NCI-H2196 (cell line): ENCODE data around the gene ANKRD12.
"Not testable (repeated sequence)": the region's sequence is repeated elsewhere in the genome, so short reads cannot be mapped to it uniquely, and the experiment has no call there.

Experiments used
- DNase-seq: peaks from one replicate; lab custom pipeline; 2025; ENCODE audit not compliant: unreplicated experiment; lab: John Stamatoyannopoulos, UW

The ANKRD12 gene

DNA sequence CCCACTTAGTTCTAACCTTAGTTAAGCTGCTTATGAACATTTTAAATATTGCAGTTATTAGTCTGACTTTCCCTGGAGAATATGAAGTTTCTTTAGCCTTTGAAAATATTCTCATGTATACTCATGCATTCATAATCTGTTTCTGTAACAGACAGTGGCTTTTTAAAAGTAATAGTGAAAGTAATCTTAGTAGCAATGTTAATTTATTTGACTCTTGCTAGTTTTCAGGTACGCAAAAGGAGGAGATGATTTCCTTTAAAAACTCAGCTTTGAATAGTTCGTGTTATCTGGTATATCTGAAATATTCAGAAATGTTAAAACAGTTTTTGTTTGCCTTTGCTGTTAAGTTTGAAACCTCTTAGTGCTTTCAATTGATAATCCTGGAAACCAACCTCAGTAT is 3.8 kb downstream of the ANKRD12 start:
- no peak for DNase-seq

DNA sequence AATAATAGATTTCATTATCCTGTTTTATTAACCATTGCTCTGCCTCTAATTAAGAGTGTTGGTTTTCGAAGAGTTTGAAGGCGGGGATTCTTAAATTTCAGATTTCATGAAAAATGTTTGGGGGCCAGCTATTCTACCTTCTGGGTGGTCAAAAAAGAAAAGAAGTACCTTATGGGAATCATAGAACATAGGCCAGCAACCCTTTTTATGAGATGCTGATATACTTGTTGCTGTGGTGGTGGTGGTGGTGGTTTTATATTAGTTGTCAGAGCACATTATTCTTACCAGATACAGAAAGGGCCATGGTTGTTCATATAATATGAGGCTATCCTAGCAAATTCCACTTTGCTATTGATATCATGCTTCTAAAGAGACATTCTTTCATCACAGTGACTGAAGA is 4.4 kb downstream of the ANKRD12 start:
- no peak for DNase-seq

DNA sequence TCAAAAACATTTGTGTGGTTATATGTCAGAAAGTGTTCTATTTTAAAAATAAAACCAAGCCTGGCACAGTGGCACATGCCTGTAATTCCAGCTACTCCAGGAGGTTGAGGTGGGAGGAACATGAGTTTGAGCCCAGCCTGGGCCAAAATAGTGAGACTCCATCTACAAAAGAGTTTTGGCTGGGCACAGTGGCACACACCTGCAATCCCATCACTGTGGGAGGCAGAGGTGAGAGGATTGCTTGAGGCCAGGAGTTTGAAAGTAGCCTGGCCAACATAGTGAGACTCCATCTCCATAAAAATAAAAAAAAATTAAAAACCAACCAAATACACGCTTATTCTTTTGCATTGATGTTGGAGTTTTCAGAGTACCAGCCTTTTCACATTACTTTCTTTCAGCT is 9.6 kb downstream of the ANKRD12 start:
- no peak for DNase-seq

DNA sequence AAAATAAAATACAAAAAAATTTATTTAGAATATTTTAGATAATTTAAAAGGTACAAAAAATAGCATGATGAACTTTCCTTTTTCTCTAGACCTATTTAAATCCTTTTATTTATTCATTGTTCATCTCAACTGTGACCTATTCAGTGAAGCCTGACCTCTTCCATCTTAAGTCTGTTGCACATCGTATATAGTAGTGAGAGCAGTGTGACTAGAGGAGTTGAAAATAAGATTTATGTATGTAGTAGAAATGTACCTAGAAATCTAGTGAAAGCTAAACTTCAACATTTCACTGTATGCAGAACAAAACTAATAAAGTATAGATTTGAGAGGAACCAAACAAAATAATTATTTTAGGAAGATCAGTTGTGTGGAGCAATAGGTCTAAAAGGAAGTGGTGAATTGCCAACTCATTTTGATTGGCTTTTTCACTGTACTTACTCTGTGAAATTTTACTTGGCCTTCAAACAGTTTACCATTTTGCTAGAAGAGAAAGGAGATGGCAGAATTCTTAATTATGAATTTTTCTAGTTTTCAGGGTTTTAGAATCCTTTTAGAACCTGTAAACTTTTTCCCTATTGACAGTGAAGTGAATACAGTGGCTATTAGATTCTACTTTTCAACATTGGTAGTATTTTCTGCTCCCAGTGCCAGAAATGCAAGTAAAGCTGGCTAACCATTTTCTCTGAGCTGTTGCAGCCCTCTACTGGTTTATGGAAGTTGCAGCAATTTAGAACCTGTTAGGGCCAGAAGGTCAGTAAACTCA is 11.0 kb downstream of the ANKRD12 start:
- peak; percentile 68 for DNase-seq

DNA sequence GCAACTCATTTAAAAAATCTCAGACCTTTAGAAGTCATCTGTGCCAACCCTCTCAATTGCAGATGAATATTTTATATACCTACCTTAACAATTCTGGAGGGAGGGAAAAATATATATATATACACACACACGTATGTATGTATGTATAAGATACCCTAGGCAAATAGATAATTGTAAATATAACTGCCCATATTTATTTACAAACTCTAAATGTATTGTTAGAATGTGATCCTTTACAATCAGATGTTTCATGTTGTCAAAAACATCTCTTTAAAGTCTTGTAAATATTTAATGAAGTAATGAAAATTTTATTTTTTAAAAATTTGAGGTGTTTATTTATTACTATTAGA is 11.6 kb downstream of the ANKRD12 start:
- DNase-seq: no peak

DNA sequence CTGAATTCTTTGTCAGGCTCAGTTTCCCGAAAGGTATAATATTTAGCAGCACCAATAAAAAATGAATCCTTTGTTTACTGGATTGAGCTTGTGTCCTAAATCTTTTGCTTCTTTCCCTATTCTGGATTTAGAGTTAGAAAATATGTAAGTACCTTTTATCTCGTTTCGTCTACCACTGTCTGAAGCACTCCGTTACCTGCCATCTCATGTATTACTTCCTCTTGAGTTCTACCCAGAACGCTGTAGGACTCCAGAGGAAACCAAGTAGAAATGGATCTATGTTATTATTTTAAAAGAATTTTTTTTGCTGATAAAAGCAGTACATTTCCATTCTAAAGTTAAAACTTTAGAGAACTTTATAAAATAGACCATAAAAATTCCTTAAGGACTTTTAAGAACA is 13.5 kb downstream of the ANKRD12 start:
- no peak for DNase-seq

DNA sequence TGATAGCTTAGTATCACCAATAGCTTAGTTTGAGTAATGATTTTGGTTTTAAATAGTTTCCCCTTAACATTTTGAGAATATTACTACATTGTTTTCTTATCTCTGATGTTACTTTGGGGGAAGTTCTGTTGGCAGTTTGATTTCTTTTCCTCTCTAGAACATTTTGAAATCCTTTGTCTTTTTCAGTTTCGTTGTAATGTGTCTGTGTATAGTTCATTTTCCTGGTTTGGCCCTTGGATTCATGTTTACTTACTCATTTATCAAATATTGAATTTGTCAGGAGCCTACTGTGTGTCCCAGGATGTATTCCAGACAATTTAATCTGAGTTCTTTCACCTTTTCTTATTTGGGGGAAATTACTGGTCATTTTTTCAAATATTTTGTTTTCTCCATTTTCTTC is 16.7 kb downstream of the ANKRD12 start:
- no peak for DNase-seq

DNA sequence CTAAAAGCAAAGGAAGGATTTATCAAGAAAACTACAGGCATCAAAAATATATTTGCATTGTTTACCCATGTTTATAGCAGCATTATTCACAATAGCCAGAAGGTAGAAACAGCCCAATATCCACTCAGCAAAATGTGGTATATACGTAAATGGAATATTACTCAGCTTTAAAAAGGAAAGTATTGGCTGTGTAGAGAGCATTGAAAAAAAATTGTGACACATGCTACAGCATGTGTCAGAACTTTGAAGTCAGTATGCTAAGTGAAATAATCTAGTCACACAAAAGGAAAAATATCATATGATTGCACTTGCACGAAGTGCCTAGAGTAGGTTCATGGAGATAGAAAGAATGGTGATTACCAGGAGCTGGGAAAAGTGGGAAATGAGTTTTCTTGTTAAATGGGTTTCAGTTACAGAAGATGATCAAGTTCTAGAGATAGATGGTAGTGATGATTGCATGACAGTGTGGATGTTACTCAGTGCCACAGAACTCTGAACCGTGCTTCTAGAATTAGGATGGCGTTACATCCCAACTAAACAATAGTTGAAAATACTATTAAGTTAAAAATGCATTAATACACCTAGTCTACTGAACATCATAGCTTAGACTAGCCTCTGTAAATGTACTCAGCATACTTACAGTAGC is 20.1 kb downstream of the ANKRD12 start:
- DNase-seq: no peak

DNA sequence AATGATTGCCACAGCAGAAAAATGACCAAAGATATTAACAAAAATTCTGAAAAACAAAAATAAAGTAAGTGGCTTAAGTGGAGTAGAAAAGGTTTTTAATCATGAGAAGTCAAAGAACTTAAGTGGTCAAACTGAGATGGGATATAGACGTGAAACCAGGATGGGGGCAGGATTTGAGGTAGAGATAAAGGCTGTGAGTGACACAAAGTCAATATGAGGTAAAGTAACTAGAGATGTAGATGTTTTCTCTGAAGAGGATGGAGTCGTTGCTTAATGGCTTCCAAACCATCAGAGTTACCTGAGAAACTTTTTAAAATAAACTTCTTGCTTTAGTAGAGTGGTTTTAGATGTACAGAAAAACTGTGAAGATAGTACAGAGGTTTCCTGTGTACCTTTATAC is 21.2 kb downstream of the ANKRD12 start:
- DNase-seq: no peak

DNA sequence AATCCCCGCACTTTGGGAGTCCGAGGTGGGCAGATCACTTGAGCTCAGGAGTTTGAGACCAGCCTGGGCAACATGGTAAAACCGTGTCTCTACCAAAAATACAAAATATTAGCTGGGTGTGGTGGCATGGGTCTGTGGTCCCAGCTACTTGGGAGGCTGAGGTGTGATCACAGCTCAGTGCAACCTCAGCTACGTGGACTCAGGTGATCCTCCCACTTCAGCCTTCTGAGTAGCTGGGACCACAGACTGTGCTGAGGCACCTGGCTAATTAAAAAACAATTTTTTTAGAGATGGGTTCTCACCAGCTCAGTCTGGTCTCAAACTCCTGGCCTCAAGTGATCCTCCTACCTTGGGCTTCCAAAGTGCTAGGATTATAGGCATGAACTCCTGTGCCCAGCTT is 23.4 kb downstream of the ANKRD12 start:
- no peak for DNase-seq

DNA sequence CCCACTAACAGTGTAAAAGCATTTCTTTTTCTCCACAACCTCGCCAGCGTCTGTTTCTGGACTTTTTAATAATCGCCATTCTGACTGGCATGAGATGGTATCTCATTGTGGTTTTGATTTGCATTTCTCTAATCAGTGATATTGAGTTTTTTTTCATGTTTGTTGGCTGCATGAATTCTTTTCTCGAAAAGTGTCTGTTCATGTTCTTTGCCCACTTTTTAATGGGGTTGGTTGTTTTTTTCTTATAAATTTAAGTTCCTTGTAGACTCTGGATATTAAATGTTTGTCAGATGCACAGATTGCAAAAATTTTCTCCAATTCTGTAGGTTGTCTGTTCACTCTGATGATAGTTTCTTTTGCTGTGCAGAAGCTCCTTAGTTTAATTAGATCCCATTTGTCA is 26.1 kb downstream of the ANKRD12 start:
- DNase-seq: not testable (repeated sequence)

DNA sequence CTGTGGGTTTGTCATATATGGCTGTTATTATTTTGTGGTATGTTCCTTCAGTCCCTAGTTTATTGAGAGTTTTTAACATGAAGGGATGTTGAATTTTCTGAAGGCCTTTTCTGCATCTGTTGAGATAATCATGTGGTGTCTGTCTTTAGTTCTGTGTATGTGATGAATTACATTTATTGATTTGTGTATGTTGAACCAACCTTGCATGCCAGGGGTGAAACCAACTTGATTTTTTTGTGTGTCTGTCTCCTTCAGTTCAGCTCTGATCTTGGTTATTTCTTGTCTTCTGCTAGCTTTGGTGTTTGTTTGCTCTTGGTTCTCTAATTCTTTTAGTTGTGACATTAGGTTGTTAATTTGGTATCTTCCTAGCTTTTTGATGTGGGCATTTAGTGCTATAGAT is 27.6 kb downstream of the ANKRD12 start:
- DNase-seq: not testable (repeated sequence)

DNA sequence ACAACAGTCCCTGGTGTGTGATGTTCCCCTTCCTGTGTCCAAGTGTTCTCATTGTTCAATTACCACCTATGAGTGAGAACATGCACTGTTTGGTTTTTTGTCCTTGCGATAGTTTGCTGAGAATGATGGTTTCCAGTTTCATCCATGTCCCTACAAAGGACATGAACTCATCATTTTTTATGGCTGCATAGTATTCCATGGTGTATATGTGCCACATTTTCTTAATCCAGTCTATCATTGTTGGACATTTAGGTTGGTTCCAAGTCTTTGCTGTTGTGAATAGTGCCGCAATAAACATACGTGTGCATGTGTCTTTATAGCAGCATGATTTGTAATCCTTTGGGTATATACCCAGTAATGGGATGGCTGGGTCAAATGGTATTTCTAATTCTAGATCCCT is 29.3 kb downstream of the ANKRD12 start:
- DNase-seq: not testable (repeated sequence)

DNA sequence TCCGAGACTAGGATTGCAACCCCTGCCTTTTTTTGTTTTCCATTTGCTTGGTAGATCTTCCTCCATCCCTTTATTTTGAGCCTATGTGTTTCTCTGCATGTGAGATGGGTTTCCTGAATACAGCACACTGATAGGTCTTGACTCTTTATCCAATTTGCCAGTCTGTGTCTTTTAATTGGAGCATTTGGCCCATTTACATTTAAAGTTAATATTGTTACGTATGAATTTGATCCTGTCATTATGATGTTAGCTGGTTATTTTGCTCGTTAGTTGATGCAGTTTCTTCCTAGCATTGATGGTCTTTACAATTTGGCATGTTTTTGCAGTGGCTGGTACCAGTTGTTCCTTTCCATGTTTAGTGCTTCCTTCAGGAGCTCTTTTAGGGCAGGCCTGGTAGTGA is 32.9 kb downstream of the ANKRD12 start:
- not testable (repeated sequence) for DNase-seq

DNA sequence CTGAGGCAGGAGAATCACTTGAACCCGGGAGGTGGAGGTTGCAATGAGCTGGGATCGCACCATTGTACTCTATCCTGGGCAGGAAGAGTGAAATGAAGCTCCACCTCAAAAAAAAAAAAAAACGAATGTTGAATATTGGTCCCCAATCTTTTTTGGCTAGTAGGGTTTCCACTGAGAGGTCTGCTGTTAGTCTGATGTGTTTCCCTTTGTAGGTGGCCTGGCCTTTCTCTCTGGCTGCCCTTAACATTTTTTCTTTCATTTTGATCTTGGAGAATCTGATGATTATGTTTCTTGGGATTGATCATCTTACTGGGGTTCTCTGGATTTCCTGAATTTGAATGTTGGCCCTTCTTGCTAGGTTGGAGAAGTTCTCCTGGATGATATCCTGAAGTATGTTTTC is 35.3 kb downstream of the ANKRD12 start:
- DNase-seq: not testable (repeated sequence)

DNA sequence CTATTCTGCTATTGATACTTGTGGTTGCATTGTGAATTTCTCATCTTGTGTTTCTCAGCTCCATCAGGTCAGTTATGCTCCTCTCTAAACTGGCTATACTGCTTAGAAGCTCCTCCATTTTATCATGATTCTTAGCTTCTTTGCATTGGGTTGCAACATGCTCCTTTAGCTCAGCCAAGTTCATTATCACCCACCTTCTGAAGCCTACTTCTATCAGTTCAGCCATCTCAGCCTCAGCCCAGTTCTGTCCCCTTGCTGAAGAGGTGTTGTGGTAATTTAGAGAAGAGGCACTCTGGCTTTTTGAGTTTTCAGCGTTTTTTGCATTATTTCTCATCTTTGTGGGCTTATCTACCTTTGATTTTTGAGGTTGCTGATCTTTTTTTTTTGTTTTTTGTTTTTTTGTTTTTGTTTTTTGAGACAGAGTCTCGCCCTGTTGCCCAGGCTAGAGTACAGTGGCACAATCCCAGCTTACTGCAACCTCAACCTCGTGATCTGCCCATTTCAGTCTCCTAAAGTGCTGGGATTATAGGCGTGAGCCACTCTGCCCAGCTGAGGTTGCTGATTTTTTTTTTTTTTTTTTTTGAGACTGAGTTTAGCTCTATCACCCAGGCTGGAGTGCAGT is 36.0 kb downstream of the ANKRD12 start:
- DNase-seq: no peak

DNA sequence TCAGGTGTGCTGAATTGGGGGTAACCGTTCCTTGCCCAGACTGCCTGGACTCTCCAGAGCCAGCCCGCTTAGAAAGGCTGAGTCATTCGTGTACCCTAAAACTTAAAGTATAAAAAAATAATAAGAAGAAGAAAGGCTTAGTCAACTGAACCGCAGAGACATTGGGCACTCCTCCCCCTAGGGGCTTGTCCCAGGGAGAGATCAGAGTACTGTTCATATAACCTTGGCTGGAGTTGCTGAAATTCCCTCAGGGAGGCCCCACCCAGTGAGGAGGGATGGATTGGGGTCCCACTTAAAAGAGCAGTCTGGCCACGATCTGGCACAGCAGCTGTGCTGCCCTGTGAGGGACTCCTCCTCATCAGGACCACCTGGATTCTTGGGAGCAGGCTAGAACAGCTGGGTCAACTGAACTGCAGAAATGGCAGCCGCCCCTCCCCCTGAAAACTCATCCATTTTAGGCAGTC is 37.2 kb downstream of the ANKRD12 start:
- DNase-seq: no peak

DNA sequence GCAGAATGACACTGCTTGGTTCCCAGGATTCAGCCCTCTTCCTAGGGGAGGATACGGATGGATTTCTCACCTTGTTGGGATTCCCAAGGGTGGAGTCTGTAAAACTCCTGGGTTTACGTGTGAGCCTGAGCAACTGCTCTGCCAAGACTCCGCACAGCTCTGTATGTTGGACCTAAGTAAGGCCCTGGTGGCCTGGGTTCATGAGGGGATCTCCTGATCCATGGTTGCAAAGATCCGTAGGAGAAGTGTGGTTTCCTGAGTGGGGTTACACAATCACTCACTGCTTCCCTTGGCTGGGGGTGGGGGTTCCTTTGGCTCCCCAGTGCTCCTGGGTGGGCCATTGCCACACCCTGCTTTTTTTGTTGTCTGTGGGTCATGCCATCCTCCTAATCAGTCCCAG is 37.7 kb downstream of the ANKRD12 start:
- DNase-seq: no peak

DNA sequence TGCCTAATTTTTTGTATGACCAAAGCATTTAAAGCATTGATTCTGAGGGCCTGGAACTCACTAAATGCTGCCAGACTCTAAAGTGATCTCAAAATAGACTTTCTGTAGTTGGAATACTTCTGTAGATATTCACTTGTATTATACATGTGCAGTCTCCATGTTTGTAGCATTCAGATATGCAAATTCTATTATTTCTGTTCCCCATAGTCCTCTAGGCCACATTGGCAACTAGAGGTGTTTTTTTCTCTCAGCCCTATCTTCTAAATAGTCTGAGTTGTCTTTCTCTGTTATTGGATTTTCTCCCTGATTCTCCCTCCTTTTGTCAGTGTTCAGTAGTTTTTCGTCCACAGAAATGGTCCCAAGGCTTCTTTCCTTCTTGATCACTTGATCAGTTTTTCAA is 38.5 kb downstream of the ANKRD12 start:
- DNase-seq: no peak

DNA sequence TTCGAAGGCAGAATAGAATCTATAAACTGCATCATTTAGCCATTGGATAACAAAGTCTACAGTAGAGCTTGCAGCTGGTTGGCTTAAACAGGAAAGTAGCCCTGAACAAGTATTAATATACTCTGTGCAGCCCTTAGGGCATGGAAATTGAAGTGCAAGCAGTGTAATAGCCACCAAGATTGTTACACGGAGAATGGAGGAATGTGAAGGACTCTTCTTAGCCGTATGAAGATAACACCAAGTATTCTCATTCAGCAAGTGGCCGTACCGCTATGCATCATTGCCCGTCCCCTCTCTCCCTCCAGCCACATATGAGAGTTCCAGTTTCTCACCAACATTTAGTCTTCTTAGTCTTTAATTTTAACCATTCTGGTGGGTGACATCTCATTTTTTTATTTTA is 40.5 kb downstream of the ANKRD12 start:
- no peak for DNase-seq

DNA sequence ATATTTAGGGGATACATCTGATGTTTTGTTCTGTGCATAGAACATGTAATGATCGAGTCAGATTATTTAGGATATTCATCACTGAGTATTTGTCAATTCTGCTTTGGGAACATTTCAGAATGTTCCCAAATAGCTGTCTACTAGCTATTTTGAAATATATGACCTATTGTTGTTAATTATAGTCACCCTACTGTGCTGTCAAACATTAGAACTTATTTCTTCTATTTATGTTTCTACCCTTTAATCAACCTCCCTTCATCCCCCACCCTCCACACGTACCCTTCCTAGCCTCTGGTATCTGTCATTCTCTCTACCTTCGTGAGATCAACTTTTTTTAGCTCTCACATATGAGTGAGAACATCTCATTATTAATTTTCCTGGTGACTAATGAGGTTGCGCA is 40.9 kb downstream of the ANKRD12 start:
- no peak for DNase-seq

DNA sequence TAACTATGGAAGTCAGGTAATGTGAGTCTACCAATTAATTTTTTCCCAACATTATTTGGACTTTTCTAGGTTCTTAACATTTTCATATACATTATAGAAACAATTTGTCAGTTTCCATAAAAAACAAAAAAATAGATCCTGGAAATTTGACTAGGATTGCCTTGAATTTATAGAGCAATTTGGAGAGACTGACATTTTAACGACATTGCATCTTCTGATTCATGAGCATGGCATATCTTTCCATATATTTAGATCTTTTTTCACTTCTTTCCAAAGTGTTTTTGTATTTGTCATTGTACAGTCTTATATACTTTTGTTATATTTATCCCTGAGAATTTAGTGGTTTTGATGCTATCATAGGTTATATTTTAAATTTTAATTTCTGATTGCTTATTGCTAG is 42.0 kb downstream of the ANKRD12 start:
- DNase-seq: no peak
